ENCODE measurements around the gene ST8SIA6. TPM values are rescaled to one million over a fixed set of nuclear protein-coding genes. Genes with fewer than 3 reads are reported as not detected.
"Not testable (repeated sequence)": the region's sequence is repeated elsewhere in the genome, so short reads cannot be mapped to it uniquely, and the experiment has no call there.

ST8SIA6 gene
- total and polyA plus RNA-seq, 4 experiments from 2014 or later = 0.30 to 0.58 (median 0.52) TPM; not detected in 1

GRCh38 chr10:17445400-17445998 is 8.9 kb downstream of the ST8SIA6 start:
- H3K36me3 ChIP-seq (ENCODE audit: insufficient read depth, low read length) = no peaks in the 10 kb centered on the region
- no peak overlapping the region for H3K4me3 ChIP-seq (ENCODE audit: low read length in 2 of 2)
- no peaks in the 10 kb centered on the region for H3K27me3 ChIP-seq (ENCODE audit: insufficient read depth, low read length)
- H3K36me3 Mint-ChIP-seq = peaks cover 3% of the 10 kb centered on the region in 2 donors
- POLR2A ChIA-PET (ENCODE audit: partially characterized antibody) = interaction anchor here (1.5 kb wide), 1 partner anchor 199 kb away, joined by 4 read pairs; the partner anchor contains the start of gene STAM
- H3K4me1 Mint-ChIP-seq = peaks cover 9 to 16% (median 14%) of the 10 kb centered on the region in 4 donors
- H3K4me1 ChIP-seq (ENCODE audit: insufficient read depth, low read length) = peaks cover 17% of the 10 kb centered on the region
- H3K4me3 Mint-ChIP-seq = no peak overlapping the region
- DNase-seq = no peak
- H3K27ac ChIP-seq (ENCODE audit: low read depth, low read length) = no peak overlapping the region
- H3K27ac Mint-ChIP-seq = no peak overlapping the region
- peaks cover 0 to 5% of the 10 kb centered on the region in 2 donors for H3K9me3 ChIP-seq (ENCODE audit: control insufficient read depth in 1 of 2, low read length in 2 of 2)
- H3K27me3 Mint-ChIP-seq = peaks cover 5 to 13% of the 10 kb centered on the region in 2 donors
- CTCF ChIA-PET (ENCODE audit: partially characterized antibody) = interaction anchor here (4.5 kb wide), 1 partner anchor 13 kb away, joined by 22 read pairs; no protein-coding TSS in a partner anchor
- peaks cover 0 to 27% (median 11%) of the 10 kb centered on the region in 8 donors for H3K9me3 Mint-ChIP-seq
- intact Hi-C loops (cut with micrococcal nuclease) = no loop called here

DNA sequence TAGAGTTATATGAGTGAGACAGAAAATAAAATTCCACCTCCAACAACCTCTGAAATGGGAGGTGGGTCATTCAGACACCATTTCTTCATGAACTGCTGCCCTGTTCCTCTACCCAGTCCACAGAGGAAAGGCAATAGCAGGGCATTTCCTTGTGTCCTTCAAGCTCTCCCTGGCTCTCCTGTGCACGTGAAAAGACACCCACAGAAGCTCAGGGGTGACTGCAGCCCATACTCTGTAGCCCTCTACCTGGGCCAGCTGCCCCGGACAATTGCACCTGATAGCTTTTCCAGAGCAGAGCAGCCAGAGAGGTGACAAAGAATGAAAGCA is 10.0 kb downstream of the ST8SIA6 start:
- H3K9me3 ChIP-seq (ENCODE audit: control insufficient read depth in 1 of 2, low read length in 2 of 2) = peaks cover 0 to under 1% of the 10 kb centered on the region in 2 donors
- Mint-ChIP-seq H3K9me3 (peaks cover 0 to 19% (median 9%) of the 10 kb centered on the region in 8 donors), H3K27ac (peak overlapping the region in 5 of 7 donors; percentile 7 to 49 (median 22)), H3K4me3 (peak overlapping the region in 7 of 8 donors; percentile 21 to 67 (median 54)), H3K4me1 (peaks cover 9 to 16% (median 14%) of the 10 kb centered on the region in 4 donors), H3K36me3 (peaks cover 3% of the 10 kb centered on the region in 2 donors), H3K27me3 (peaks cover 5 to 15% of the 10 kb centered on the region in 2 donors)
- no peak overlapping the region for H3K4me3 ChIP-seq (ENCODE audit: low read length in 2 of 2)
- no peak overlapping the region for H3K27ac ChIP-seq (ENCODE audit: low read depth, low read length)
- intact Hi-C loops (cut with micrococcal nuclease) = loop anchor here (5.0 kb wide), 1 partner anchor 37 kb away; no protein-coding TSS in a partner anchor
- no peak for DNase-seq
- CTCF ChIA-PET (ENCODE audit: partially characterized antibody) = interaction anchor here (4.5 kb wide), 1 partner anchor 12 kb away, joined by 22 read pairs; no protein-coding TSS in a partner anchor
- H3K4me1 ChIP-seq (ENCODE audit: insufficient read depth, low read length) = peaks cover 17% of the 10 kb centered on the region
- H3K27me3 ChIP-seq (ENCODE audit: insufficient read depth, low read length) = no peaks in the 10 kb centered on the region
- POLR2A ChIA-PET (ENCODE audit: partially characterized antibody) = interaction anchor here (1.5 kb wide), 1 partner anchor 200 kb away, joined by 4 read pairs; the partner anchor contains the start of gene STAM
- no peaks in the 10 kb centered on the region for H3K36me3 ChIP-seq (ENCODE audit: insufficient read depth, low read length)

- Histone ChIP-seq H3K27me3 (ENCODE audit: insufficient read depth, low read length) (no peaks in the 10 kb centered on the region), H3K36me3 (ENCODE audit: insufficient read depth, low read length) (no peaks in the 10 kb centered on the region), H3K4me3 (ENCODE audit: low read length in 2 of 2) (no peak overlapping the region), H3K4me1 (ENCODE audit: insufficient read depth, low read length) (peaks cover 17% of the 10 kb centered on the region), H3K27ac (ENCODE audit: low read depth, low read length) (no peak overlapping the region), H3K9me3 (ENCODE audit: control insufficient read depth in 1 of 2, low read length in 2 of 2) (no peaks in the 10 kb centered on the region)
- Mint-ChIP-seq H3K27ac (peak overlapping the region in 6 of 7 donors; percentile 7 to 57 (median 18)), H3K4me3 (peak overlapping the region; percentile 21 to 67 (median 56)), H3K36me3 (peaks cover 3% of the 10 kb centered on the region in 2 donors), H3K27me3 (peaks cover 5 to 15% of the 10 kb centered on the region in 2 donors), H3K4me1 (peaks cover 9 to 16% (median 14%) of the 10 kb centered on the region in 4 donors), H3K9me3 (peaks cover 0 to 17% (median 7%) of the 10 kb centered on the region in 8 donors)
- intact Hi-C loops (cut with micrococcal nuclease) = loop anchor here (5.0 kb wide), 1 partner anchor 37 kb away; no protein-coding TSS in a partner anchor
- ChIA-PET POLR2A (ENCODE audit: partially characterized antibody) (interaction anchor here (1.5 kb wide), 1 partner anchor 200 kb away, joined by 4 read pairs; the partner anchor contains the start of gene STAM), CTCF (ENCODE audit: partially characterized antibody) (interaction anchor here (4.5 kb wide), 1 partner anchor 12 kb away, joined by 22 read pairs; no protein-coding TSS in a partner anchor)
- DNase-seq = peak in 2 of 5 donors; percentile 21 to 27
Measured at GRCh38 chr10:17443707-17444387, 10.5 kb downstream of the ST8SIA6 start.

GRCh38 chr10:17438583-17438982 is 15.8 kb downstream of the ST8SIA6 start:
- Histone ChIP-seq H3K36me3 (ENCODE audit: insufficient read depth, low read length) (no peaks in the 10 kb centered on the region), H3K27me3 (ENCODE audit: insufficient read depth, low read length) (no peaks in the 10 kb centered on the region), H3K4me3 (ENCODE audit: low read length in 2 of 2) (no peak overlapping the region), H3K27ac (ENCODE audit: low read depth, low read length) (no peak overlapping the region), H3K4me1 (ENCODE audit: insufficient read depth, low read length) (peaks cover 2% of the 10 kb centered on the region), H3K9me3 (ENCODE audit: control insufficient read depth in 1 of 2, low read length in 2 of 2) (no peaks in the 10 kb centered on the region)
- ChIA-PET CTCF (ENCODE audit: partially characterized antibody) (interaction anchor here (1.1 to 1.5 kb wide), 2 partner anchors 9 to 29 kb away, joined by 3 to 7 read pairs; no protein-coding TSS in a partner anchor), POLR2A (ENCODE audit: partially characterized antibody) (no interaction called here)
- Mint-ChIP-seq H3K36me3 (no peaks in the 10 kb centered on the region), H3K4me1 (peaks cover under 1 to 2% (median 1%) of the 10 kb centered on the region in 4 donors), H3K4me3 (no peak overlapping the region), H3K27ac (no peak overlapping the region), H3K9me3 (peaks cover 0 to 4% (median 1%) of the 10 kb centered on the region in 8 donors), H3K27me3 (peaks cover 2 to 6% of the 10 kb centered on the region in 2 donors)
- no peak for DNase-seq
- intact Hi-C loops (cut with micrococcal nuclease) = no loop called here

DNA sequence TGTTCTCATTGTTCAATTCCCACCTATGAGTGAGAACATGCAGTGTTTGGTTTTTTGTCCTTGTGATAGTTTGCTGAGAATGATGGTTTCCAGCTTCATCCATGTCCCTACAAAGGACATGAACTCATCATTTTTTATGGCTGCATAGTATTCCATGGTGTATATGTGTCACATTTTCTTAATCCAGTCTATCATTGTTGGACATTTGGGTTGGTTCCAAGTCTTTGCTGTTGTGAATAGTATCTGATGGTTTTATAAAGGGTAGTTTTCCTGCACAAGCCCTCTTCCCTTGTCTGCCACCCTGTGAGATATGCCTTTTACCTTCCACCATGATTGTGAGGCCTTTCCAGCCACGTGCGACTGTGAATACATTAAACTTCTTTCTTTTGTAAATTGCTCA is 17.8 kb downstream of the ST8SIA6 start:
- POLR2A ChIA-PET (ENCODE audit: partially characterized antibody); H3K27ac Mint-ChIP-seq; H3K4me3 ChIP-seq (ENCODE audit: low read length in 2 of 2); H3K9me3 ChIP-seq (ENCODE audit: control insufficient read depth in 1 of 2, low read length in 2 of 2); H3K27ac ChIP-seq (ENCODE audit: low read depth, low read length); H3K4me3 Mint-ChIP-seq; H3K4me1 Mint-ChIP-seq; H3K27me3 Mint-ChIP-seq; H3K36me3 Mint-ChIP-seq; intact Hi-C loops (cut with micrococcal nuclease); H3K27me3 ChIP-seq (ENCODE audit: insufficient read depth, low read length); H3K9me3 Mint-ChIP-seq; H3K4me1 ChIP-seq (ENCODE audit: insufficient read depth, low read length); DNase-seq; H3K36me3 ChIP-seq (ENCODE audit: insufficient read depth, low read length): not testable (repeated sequence)
- CTCF ChIA-PET (ENCODE audit: partially characterized antibody) = interaction anchor here (2.2 kb wide), 1 partner anchor 27 kb away, joined by 14 read pairs; no protein-coding TSS in a partner anchor

- POLR2A ChIA-PET (ENCODE audit: partially characterized antibody) = interaction anchor here (1.6 kb wide), 1 partner anchor 208 kb away, joined by 3 read pairs; the partner anchor contains the start of gene STAM
- no peak for DNase-seq
- Mint-ChIP-seq H3K27ac (no peak overlapping the region), H3K27me3 (peaks cover 2% of the 10 kb centered on the region in 2 donors), H3K9me3 (peaks cover 0 to 4% (median 1%) of the 10 kb centered on the region in 8 donors), H3K4me1 (peaks cover 0 to 2% (median 1%) of the 10 kb centered on the region in 4 donors), H3K4me3 (no peak overlapping the region), H3K36me3 (no peaks in the 10 kb centered on the region)
- Histone ChIP-seq H3K36me3 (ENCODE audit: insufficient read depth, low read length) (no peaks in the 10 kb centered on the region), H3K4me1 (ENCODE audit: insufficient read depth, low read length) (peaks cover 1% of the 10 kb centered on the region), H3K27me3 (ENCODE audit: insufficient read depth, low read length) (no peaks in the 10 kb centered on the region), H3K27ac (ENCODE audit: low read depth, low read length) (no peak overlapping the region), H3K9me3 (ENCODE audit: control insufficient read depth in 1 of 2, low read length in 2 of 2) (no peaks in the 10 kb centered on the region), H3K4me3 (ENCODE audit: low read length in 2 of 2) (no peak overlapping the region)
- CTCF ChIA-PET (ENCODE audit: partially characterized antibody) = interaction anchor here (1.0 to 2.2 kb wide), 2 partner anchors 26 to 30 kb away, joined by 3 to 14 read pairs; no protein-coding TSS in a partner anchor
- intact Hi-C loops (cut with micrococcal nuclease) = no loop called here
Measured at GRCh38 chr10:17435953-17436352, 18.4 kb downstream of the ST8SIA6 start.
